A204.1 (cell line): Measurements from ENCODE around the gene KRTAP19-4.
"Not testable (repeated sequence)": the region's sequence is repeated elsewhere in the genome, so short reads cannot be mapped to it uniquely, and the experiment has no call there.

Experiments
- FAIRE-seq: peaks from 2 replicates; lab custom pipeline; 2012; peaks lifted over from hg19 to GRCh38; lab: Jason Lieb, UNC

KRTAP19-4 gene, protein sequence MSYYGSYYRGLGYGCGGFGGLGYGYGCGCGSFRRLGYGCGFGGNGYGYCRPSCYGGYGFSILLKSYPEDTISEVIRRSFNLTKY

DNA sequence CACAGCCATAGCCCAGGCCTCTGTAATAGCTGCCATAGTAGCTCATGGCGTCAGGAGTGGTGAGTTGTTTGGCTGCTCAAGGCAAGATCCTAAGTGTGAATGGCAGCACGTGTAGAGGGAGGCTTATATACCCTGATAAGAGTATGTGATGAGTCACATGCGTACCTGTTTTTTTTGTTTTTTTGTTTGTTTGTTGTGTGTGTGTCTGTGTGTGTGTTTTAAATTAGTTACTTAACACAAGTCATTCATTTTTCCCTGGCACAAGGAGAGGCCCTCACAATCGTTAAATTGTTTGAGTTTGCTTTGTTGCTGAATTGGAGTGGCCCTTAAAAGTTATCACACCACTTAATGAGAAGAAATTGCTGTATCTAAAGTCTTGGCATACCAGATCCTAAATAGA lies at the start of gene KRTAP19-4:
KRTAP19-4 (minus strand) TSS at position 101 of the 400 bp plus-strand sequence; CDS start at position 46, 55 bp downstream.
- FAIRE-seq, result no peak

DNA sequence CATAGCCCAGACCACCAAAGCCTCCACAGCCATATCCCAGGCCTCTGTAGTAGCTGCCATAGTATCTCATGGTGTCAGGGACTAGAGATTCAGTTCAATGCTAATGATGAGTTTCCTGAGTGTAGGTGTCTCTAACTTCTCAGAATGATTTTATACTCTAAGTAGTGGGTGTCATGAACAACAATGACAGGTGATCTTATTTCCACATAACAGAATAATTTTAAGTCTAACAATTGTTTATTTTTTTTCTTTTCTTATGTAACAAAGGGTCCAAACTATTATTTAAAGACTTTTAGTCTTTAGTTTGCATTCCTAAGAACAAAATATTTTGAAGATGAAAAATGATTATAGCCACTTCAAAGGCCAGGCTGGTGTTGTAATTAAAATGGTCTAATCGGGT lies 44.8 kb upstream of the KRTAP19-4 start, which contains the start of gene KRTAP19-6:
KRTAP19-6 (minus strand) TSS at position 101 of the 400 bp plus-strand sequence; CDS start at position 70, 31 bp downstream.
- no peak for FAIRE-seq

DNA sequence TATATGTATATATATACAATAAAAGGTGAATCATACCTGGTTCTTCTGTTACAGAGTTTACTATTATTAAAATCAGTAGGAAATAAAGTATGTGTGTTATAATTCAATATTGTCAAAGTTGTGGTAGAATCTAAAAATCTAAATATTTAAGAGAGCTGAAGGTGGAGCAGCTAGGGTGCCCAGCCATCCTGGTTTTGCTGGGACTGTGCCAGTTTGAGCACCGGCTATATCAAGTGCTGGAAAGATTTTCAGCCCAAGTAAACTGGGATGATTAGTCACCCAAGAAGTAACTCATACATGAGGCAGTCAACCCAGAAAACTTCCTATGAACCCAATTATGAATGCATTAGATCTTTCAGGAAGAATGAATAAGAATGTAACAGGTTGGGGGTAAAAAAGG lies 21.9 kb upstream of the KRTAP19-4 start:
- FAIRE-seq, result no peak

DNA sequence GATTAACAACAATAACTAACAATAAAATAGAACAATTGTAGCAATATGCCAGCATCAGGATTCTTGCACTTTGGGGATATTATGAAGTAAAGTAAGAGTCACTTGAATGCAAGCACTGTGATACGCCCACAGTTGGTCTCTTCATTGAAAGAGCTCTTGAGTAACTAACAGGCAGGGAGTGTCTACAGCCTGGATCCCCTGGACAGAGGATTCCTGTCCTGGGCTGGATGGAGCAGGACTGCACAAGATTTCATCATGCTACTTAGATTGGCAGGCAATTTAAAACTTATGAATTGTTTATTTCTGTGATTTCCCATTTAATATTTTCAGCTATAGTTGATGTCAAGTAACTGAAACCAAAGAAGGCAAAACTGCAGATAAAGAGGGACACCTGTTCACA lies 18.7 kb upstream of the KRTAP19-4 start:
- no peak for FAIRE-seq

DNA sequence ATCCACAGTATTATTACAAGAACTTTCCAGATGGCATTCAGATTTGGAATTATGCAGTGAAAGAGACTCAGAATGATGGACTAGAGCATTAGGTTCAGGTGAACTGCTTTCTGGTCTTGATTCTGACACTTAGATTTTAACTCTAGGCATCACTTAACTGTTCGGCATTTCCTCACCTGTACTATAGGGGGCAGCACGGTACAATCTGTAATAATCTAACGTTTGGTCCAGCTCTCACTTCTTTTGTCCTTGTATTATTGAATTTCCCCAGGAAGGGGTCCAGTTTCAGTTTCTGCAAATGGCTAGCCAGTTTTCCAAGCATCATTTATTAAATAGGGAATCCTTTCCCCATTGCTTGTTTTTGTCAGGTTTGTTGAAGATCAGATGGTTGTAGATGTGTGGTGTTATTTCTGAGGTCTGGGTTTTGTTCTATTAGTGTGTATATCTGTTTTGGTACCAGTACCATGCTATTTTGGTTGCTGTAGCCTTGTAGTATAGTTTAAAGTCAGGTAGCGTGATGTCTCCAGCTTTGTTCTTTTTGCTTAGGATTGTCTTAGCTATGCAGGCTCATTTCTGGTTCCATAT lies 8.7 kb upstream of the KRTAP19-4 start:
- FAIRE-seq, result not testable (repeated sequence)

DNA sequence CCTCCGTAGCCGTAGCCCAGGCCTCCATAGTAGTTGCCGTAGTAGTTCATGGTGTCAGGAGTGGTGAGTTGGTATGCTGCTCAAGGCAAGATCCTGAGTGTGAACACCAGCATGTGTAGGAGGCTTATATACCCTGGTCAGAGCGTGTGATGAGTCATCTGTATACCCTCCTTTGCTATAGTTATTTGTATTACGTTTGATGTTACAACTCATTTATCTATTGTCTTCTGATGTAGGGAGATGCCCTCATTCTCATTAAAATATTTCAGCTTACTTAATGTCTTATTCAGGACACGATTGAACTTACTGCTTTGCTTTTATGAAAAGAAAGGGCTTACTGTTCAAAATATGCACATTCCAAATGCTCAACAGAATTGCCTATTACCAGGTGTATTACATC lies 5.1 kb upstream of the KRTAP19-4 start, which contains the start of gene KRTAP19-5:
KRTAP19-5 (minus strand) TSS at position 101 of the 400 bp plus-strand sequence; CDS start at position 50, 51 bp downstream.
- no peak for FAIRE-seq

DNA sequence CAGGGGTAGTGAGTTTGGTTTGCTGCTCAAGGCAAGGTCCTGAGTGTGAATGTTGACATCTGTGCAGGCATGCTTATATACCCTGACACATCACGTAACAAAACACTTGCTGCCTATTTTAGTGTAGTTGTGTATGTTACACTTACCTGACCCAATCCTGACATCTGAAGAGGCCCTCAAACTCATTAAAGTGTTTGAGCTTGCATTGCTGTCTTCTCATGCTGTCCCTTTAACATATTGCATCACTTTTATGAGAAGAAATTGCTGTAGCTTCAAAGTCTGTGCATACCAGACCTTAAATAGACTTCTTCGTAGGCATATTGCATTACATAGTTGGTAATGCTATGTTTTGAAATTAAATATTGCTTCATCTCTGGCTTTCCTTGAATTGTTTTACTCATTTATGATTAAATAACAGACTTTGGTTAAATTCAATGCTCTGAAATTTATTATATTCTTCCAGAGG lies 5.0 kb downstream of the KRTAP19-4 start, which contains the start of gene KRTAP19-3:
KRTAP19-3 (minus strand) TSS at position 51 of the 466 bp plus-strand sequence. CDS start 56 bp downstream, outside the sequence.
- no peak for FAIRE-seq

DNA sequence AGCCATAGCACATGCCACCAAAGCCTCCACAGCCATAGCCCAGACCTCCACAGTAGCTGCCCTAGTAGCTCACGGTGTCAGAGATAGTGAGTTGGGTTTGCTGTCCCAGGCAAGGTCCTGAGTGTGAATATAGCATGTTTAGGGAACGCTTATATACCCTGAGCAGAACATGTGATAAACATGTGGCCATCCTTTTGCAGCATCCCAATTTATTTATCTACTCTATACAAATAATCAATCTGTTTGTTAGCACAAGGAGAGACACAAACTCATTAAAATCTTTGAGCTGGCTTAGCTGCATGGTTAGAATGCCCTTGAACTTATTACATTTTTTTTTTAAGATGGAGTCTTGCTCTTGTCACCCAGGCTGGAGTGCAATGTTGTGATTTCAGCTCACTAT lies 9.6 kb downstream of the KRTAP19-4 start, which contains the start of gene KRTAP19-2:
KRTAP19-2 (minus strand) TSS at position 101 of the 400 bp plus-strand sequence; CDS start at position 13, 88 bp downstream.
- FAIRE-seq, result no peak

DNA sequence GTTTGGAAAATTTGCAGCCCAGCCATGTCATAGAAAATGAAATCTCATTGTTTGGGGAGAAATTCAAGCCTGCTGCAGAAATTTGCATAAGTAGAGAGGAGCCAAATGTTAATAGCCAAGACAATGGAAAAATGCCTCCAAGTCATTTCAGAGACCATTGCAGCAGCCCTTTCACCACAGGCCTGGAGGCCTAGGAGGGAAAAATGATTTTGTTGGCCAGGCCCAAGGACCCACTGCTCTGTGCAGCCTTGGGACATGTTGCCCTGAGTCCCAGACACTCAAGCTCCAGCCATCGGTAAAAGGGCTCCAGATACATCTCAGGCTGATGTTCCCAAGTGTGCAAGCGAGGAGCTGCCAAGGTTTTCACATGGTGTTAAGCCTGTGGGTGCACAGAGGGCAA lies 10.8 kb downstream of the KRTAP19-4 start:
- FAIRE-seq, result no peak

DNA sequence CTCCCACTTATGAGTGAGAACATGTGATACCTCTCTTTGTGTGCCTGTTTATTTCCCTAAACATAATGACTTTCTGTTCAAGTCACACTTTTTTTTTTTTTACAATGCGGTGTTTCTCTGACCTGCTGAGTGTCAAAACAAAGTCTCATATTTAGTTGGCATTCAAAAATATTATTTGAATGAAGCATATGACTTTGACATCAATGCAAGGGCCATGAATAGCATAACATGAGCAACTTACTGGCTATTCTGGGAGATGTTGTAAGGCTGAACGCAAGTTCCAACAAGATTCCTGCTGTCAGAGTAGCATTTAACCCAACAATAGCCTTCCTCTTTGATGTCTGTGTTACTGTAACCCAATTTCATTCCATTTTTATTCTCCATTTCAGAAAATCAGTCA lies 14.8 kb downstream of the KRTAP19-4 start:
- no peak for FAIRE-seq

DNA sequence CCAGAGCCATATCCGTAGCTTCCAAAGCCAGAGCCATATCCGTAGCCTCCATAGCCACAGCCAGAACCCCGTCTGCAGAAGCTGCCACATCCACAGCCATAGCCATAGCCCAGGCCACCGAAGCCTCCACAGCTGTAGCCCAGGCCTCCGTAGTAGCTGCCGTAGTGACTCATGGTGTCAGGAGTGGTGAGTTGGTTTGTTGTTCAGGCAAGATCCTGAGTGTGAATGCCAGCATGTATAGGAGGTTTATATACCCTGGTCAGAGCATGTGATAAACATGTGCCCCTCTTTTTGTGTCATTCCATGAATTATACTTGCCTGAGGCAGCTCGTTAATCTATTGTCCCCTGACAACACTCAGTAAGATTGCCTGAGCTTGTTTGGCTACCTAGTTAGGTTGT lies 16.8 kb downstream of the KRTAP19-4 start, which contains the start of gene KRTAP19-1:
KRTAP19-1 (minus strand) TSS at position 223 of the 400 bp plus-strand sequence; CDS start at position 173, 50 bp downstream.
- FAIRE-seq, result no peak

DNA sequence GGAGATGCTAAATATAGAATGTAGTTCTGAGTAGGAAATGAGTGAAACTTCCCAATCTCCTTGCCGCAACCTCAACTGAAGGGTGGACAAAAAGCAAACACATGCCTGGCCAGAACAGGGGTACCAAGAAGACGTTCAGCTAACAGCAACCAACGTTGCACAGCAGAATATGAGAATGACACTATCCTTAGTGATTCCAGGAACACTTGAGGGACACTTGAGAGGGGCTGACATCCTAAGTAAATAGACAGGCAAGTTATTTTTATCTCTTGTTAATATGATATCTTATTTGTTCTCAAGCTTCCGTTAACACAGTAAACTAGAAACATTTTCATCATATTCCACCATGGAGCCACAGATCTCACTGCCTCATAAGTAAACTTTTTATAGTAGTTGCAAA lies 17.7 kb downstream of the KRTAP19-4 start:
- no peak for FAIRE-seq

DNA sequence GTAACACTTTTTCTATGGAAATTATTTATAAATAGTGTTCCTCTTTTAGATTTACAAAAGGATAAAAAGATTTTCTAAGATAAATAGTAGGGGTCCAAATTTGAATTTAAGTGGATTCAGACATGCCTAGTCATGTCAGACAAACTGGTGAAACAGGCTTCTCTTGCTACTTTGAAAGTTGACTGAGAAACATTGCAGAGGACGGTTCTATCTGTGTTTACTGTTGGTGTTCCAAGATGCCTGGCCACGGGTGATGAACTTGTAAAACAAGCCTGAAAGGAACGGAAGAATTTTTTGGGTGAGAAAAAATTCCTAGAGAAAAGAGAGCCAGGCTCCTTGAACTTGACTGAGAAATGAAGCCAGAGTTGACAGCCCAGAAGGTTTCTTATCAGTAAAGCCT lies 19.0 kb downstream of the KRTAP19-4 start:
- FAIRE-seq, result no peak

DNA sequence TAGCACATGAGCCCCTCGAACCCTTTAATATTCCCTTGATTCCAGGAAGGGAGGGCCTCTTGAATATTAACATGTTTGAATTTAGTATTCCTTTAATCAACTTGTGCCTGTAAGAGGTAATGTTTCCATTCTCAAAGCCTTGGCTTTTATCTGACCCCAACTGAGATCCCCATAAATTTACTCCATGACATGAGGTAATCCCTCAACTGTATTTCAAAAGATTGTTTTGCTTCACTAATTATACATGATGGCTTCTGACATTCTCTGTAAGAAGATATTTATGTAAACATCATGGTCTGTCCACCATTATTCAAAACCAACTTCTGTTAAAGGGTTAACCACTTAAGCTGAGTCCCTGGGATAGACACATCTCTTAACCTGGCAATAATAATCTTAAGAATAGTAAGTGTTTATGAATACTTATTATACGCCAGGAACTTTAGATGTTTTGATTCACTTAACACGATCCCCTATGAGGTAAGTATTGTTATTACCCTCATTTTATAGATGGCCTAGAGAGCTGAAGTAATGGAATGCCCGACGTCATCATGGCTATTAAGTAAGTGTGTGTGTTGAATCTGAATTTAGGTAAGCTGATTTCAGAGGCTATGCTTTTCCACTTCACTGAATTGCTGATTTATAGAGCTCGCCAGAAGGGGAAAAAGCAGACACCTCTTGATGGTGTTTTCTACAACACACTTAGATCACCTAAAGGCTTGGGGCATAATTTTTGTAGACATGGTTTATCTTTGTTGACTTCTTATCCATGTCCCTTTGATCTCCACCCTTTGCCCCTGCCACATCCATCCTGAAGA lies 27.9 kb downstream of the KRTAP19-4 start:
- FAIRE-seq, result no peak

DNA sequence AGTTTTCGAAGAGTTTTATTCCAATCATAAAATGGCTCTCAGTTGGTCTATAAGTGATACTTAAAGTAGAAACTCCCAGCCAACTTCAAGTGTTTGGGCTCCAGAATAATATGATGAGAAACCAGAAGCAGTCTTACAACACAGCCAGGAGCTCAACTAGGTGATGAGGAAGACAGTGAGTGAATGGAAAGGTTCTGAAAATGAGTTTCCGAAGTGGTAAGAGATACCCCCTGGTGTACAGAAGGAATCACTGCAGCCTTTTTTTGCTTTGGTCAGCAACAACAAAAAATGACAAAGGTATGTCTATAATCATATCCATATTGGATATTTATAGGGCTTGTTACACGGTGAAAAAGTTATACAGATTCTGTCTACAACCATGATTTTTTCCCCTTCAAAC lies 33.3 kb downstream of the KRTAP19-4 start:
- FAIRE-seq, result no peak

DNA sequence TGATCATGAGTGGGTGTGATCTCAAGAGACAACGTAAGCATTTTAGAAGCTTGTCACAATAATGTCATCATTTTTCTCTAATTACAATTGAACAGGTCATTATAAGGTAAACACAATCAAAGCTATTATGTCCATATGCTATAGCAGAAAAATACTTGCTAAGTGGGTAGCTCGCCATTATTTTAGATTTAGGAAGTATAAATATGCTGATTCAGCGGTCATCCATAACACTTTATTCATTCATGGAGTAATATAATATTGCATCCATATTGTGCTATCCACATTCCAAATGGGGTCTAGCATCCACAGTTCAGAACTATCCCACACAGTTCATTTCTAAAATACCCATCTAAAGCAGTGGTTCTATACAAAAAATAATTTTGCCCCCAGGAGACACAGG lies 48.5 kb downstream of the KRTAP19-4 start:
- no peak for FAIRE-seq

DNA sequence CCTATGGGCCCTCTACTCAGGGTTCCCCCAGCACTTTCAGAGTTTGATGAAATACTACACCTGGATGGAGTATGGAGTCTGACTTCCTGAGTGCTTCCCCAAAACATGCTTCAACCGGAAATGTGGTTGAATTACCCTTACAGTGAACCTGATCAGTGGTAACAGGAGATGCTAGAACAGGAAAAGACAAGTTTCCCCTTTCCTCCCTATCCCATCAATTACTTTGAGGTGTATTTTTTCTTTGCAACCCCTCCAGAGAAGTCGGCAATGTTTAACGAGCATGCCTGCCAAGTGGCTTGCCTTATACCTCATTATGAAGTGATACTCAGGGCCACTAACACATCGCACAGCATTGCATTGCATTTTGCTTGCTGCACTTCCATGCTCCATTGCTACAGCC lies 49.9 kb downstream of the KRTAP19-4 start:
- FAIRE-seq, result no peak
